ENCODE measurements around the gene CLNS1A. TPM values are rescaled to one million over a fixed set of nuclear protein-coding genes. Genes with fewer than 3 reads are reported as not detected.
A peak's percentile ranks its signal among the peaks of the same experiment; 100 is the strongest.

The CLNS1A gene
- total RNA-seq, 1 experiment from 2014 or later: 151 TPM

DNA sequence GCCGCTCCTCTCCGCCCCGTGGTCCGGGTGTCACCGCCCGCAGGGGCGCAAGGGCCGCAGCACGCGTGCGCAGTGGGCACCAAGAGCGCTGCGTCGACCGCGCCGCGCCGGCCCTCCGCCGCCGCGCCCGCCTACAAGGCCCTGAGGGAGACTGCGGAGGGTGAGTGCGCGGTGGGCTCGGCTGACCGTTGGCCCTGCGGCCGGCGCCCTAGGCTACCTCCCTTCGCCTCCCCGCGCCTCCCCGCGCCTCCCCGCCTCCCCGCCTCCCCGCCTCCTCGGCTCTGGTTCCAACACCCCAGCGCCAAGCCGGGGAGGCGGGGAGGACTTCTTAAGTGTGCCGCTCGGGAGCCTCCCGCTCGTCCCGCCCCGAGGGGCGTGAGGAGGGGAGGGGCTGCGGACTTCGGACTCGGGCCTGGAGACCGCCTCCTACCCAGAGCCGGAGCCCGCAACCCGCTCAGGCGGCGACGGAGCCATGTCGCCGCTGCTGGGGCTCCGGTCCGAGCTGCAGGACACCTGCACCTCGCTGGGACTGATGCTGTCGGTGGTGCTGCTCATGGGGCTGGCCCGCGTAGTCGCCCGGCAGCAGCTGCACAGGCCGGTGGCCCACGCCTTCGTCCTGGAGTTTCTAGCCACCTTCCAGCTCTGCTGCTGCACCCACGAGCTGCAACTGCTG lies 47.9 kb downstream of the CLNS1A start, which contains the start of gene AQP11:
Gene AQP11, plus strand, starts transcription at position 433 of the 673 bp plus-strand sequence. Its CDS starts 40 bp downstream, at position 473.
- DNase-seq (ENCODE audit: low read depth, low spot score) (peak; percentile 26), ATAC-seq (peak; percentile 91)
- intact Hi-C loops (cut with micrococcal nuclease): no loop called here
- Histone ChIP-seq H3K4me1 (ENCODE audit: control insufficient read depth in 1 of 2, insufficient read depth in 2 of 2, low read length in 2 of 2) (peaks cover 0 to 13% of the 10 kb centered on the region in 2 experiments; a peak in 2 of 4 replicates), H3K4me2 (ENCODE audit: low read length) (peak within 1 kb of the TSS; percentile 79), H3K36me3 (ENCODE audit: control insufficient read depth in 1 of 2, insufficient read depth in 2 of 2, low read length in 2 of 2) (no peaks in the 10 kb centered on the region), H3K27me3 (ENCODE audit: insufficient read depth, low read length) (no peaks in the 10 kb centered on the region), H3K9ac (ENCODE audit: low read length) (peak within 1 kb of the TSS; percentile 53), H3K79me2 (ENCODE audit: insufficient read depth, low read length) (no peaks in the 10 kb centered on the region), H3K27ac (ENCODE audit: low read depth, low read length) (peak within 1 kb of the TSS; percentile 37; the same call in 1 of the 2 replicates), H4K20me1 (ENCODE audit: insufficient read depth) (no peaks in the 10 kb centered on the region), H3K9me2 (ENCODE audit: insufficient read depth) (no peaks in the 10 kb centered on the region), H3K4me3 (replicated peaks in 1 of 2; ENCODE audit: low read depth in 1 of 2, low read length in 2 of 2) (peak within 1 kb of the TSS; percentile 38 to 53), H2AFZ (ENCODE audit: low read depth, low read length, poor library complexity, severe bottlenecking) (no peak within 1 kb of the TSS), H3K9me3 (ENCODE audit: control insufficient read depth in 1 of 2, insufficient read depth in 1 of 2, low read depth in 1 of 2, low read length in 2 of 2) (no peaks in the 10 kb centered on the region)
- POLR2A ChIA-PET: no interaction called here
- peak; percentile 33; the same call in 1 of the 2 replicates for TF ChIP-seq ZFX (IDR thresholded peaks at IDR 0.05)
- no peak for TF ChIP-seq ELF1 (IDR thresholded peaks at IDR 0.05; ENCODE audit: borderline replicate concordance, low read depth)
- no peak for TF ChIP-seq SIN3A (IDR thresholded peaks at IDR 0.05; ENCODE audit: low read depth)
- no peak for TF ChIP-seq EZH2 (IDR thresholded peaks at IDR 0.05)
- TF ChIP-seq, protein P1, sequence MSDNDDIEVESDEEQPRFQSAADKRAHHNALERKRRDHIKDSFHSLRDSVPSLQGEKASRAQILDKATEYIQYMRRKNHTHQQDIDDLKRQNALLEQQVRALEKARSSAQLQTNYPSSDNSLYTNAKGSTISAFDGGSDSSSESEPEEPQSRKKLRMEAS (IDR thresholded peaks at IDR 0.05): peak; percentile 55; the same call in 1 of the 2 replicates
- peak; percentile 27 for TF ChIP-seq TCF7L2 (IDR thresholded peaks at IDR 0.05; ENCODE audit: borderline replicate concordance, extremely low read depth, insufficient read depth, insufficient read length)
- TF ChIP-seq RAD21 (IDR thresholded peaks at IDR 0.05; ENCODE audit: low read depth): no peak
- TF ChIP-seq, protein P2, sequence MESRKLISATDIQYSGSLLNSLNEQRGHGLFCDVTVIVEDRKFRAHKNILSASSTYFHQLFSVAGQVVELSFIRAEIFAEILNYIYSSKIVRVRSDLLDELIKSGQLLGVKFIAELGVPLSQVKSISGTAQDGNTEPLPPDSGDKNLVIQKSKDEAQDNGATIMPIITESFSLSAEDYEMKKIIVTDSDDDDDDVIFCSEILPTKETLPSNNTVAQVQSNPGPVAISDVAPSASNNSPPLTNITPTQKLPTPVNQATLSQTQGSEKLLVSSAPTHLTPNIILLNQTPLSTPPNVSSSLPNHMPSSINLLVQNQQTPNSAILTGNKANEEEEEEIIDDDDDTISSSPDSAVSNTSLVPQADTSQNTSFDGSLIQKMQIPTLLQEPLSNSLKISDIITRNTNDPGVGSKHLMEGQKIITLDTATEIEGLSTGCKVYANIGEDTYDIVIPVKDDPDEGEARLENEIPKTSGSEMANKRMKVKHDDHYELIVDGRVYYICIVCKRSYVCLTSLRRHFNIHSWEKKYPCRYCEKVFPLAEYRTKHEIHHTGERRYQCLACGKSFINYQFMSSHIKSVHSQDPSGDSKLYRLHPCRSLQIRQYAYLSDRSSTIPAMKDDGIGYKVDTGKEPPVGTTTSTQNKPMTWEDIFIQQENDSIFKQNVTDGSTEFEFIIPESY (IDR thresholded peaks at IDR 0.05; ENCODE audit: extremely low read depth, insufficient replicate concordance, low read length): no peak
- TF ChIP-seq POLR2AphosphoS5 (IDR thresholded peaks at IDR 0.05; ENCODE audit: low read depth, low read length): peak; percentile 29; the same call in 1 of the 2 replicates
- CTCF ChIA-PET: no interaction called here
- no TSS peak for BruUV-seq (replicated peaks)
- RAD21 ChIA-PET (ENCODE audit: low non-redundant PET in 1 of 2, low total read pairs in 2 of 2, uncharacterized antibody in 2 of 2, unreplicated experiment in 2 of 2): no interaction called here

Data from HCT116 (cell line).